ENCODE results near the gene ZNF521.

The ZNF521 gene

DNA sequence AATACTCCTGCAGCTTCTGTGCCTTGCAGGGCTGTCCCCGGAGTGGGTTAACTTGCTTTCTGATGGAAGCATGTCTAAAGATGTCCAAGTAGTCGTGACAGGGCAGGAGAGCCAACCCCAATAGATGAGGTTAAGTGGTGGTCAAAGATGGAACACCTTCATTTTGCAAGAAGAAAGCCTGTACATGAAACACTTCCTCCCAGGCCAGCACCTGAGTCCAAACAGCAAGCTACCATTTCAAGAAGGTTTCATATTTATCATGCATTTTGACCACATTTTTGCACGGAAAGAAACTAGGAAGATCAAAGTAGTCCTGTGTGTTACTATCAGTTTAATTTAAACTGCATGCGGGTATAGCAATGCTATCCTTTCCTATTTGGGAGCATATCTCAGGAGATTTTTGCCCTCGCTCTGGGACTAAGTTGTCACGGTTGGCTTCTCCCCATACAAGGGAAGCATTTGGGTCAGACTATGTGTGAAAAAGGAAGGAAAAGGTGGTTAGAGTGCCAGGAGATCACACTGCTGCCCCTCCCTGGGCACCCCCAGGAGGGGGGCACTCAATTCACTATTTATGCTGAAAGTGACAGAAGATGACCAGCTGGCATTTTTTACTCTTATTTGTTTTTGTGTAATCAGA, 187.6 kb downstream of the ZNF521 start:
- DNase-seq, result no peak

GRCh38 chr18:25153426-25153825, 198.5 kb downstream of the ZNF521 start:
- no peak for DNase-seq

DNA sequence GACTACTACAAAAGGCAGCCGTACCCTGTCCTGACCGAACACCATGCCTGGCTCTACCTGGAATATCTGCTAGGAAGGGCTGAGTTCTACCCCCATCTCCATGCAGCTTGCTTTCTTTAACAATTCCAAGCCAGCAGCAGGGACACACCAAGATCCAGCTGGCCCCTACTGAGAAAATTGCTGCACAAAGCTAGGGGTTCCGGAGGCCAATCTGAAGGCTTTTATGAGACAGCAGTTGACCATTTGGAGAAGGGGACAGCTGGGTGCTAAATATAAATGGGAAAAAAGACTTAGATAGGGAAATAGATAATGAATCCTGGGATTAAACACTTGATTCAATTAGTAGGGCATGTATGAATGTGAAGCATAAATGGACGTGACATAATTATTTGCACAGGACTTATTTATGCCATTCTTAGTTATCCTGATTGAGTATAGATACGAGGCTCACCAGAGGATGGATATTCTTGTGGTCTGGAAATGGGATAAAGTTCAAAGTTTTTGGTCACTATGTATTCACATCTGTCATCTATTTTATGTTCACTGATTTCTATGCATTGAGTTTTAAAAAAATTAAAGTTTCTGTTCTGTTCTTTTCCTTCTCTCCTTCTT, 204.0 kb downstream of the ZNF521 start:
- no peak for DNase-seq

DNA sequence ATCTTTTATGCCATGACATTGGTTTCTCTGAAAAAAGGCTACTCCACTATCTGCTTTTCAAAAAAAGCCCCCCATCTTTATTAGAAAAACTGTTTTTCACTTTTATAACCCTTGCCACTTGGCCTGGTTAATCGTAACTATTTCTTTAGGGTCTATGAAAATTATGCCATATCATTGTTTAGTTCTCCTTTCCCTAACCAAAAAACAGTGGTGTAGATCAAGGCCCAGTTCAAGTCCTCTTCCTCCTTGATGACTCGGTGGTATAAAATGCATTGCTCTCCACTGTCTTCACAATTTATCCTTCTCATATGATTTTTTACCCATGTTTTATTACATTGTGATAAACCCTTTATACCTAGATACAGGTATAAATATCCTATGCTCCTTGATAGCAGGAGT, 205.5 kb downstream of the ZNF521 start:
- DNase-seq, result no peak

DNA sequence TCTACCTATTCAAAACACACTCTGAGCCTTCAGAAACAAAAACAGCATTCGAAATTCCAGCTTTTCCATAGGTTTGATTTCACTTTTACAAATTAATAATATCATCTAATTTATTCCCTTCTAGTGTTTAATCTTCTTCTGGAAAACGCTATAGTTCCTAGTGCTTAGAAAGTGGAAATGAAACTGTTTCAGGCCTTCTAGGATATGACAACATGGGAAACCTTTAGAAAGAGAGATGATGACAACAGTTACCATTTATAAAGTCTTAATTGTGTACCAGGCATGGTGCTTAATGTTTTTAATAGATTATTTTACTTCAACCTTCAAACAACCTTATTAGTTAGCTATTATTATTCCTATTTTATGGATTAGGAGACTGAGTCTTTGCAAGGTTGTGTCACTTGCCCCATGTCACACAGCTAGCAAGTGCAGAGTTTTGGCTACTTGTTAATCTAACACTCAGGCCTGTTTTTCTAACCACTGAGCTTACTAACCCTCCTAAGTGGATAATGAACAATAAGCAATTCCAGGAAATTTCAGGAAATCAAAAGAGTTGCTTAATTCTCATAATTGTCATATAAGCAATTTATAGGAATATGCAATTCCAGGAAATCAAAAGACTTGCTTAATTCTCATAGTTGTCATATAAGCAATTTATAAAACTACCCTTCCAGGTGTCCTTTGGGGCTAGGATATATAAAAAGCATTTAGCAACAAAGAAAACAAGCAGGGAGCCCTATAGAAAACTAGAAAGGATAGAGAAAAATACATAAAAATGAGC, 206.0 kb downstream of the ZNF521 start:
- no peak for DNase-seq

DNA sequence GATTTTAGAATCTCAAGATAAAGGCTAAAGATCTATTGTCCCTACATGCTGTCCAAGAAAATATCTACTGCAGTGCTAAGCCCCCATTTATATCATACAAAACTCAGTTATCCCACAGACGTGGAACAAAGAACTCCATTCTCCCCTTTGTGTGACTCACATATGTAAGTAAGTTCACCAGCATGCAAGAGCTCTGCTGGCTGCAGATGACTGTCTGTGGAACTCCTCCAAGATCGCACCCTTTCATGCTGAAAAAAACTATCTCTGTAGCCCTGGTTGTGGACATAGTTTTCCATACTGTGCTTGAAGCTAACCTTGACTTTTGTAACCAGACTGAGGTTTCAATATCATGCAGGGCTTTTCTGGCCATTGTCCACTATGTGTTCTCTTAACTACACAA, 207.1 kb downstream of the ZNF521 start:
- no peak for DNase-seq

DNA sequence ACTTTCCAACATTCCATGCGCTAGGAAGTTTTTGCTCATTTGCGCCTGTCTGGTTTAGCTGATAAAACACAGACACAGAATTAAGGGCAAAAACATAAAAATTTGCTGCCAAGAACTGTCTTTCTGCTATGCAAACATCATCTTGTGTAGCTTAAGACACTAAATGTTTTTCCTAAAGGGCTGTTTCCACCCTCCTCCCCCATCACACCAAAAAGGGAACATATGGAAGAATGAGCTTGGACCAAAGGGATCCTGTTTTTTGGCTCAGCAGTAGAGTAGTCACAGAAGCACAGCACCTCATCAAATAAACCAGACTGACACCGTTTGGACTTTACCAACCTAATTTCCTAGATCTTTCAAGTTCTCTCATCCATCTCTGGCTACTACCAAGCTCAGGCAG, 210.1 kb downstream of the ZNF521 start:
- no peak for DNase-seq

DNA sequence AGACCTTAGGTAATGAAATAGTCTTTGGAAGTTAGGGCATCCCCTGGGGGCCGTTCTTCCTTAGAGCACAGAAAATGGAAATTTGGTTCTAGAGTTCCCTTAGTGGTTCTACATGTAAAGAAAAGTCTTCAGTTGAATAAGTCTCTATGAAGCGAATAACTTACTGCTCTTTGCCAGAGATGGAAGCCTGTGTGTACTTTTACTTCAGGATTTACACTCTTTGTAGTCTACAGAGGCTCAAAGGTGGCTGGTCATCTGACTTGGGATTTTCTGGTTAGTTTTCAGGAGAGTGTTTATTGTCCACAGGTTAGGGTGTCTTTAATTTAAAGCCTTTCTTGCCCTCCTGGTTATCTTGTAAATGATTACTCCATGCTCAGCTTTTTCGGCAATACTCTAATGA, 210.6 kb downstream of the ZNF521 start:
- no peak for DNase-seq

GRCh38 chr18:25140962-25141308, 211.0 kb downstream of the ZNF521 start:
- DNase-seq, result no peak

- no peak for DNase-seq
Observed at GRCh38 chr18:25140124-25140961, 211.6 kb downstream of the ZNF521 start.

- no peak for DNase-seq
Observed at GRCh38 chr18:25137197-25137472, 214.8 kb downstream of the ZNF521 start.

DNA sequence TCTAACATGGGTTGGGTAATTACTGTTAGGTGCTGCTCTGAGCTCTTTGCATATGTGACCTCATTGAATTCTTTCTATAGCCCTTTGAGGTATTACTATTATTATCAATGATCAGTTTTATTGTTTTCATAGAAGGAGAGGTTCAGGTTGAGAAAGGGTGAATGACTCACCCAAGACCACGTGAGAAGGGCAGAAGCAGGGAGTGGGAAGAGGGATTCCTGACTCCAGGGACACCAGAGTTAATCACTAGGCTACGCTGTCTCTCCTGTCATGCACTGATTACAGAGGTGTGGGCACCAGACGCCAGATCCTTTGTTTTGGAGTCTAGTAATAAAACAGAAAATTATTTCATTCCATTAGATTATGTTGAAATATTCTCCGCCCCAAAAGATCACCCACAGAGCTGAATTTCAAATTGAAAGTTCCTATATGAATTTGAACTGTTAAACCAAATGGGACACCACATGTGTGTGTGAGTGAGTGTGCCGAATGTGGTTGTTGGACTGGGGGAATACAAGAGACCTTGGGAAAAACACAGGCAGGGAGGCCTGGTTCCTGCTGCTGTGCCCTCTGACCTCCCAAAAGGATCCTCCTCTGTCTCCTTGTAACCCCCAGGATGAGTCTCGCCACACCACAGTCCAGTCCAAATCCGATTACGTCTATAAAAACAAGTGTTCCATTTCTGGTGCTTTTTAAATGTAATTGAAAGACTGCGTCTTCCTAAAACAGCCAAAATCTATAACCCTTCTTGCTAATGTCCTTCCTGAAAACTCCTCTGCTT, 215.4 kb downstream of the ZNF521 start:
- no peak for DNase-seq

GRCh38 chr18:25134861-25135260, 217.1 kb downstream of the ZNF521 start:
- no peak for DNase-seq

DNA sequence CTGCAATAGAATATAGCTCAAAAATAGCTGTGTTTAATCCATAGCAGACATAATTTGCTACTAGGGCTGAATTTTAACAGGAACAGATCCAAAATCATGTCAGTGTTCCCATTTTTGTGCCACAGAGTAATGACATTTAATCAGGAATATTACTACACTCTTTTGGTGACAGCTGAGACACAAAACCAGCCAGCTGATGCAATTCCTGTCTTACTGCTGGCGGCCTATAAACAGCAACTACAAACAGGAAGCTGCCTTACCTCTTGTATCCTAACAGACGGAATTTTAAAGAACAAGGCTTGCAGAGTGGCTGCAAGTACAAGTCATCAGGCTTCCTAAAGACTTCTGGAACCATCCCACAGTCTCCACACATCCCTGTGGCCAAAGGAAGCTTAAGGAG, 218.1 kb downstream of the ZNF521 start:
- no peak for DNase-seq

DNA sequence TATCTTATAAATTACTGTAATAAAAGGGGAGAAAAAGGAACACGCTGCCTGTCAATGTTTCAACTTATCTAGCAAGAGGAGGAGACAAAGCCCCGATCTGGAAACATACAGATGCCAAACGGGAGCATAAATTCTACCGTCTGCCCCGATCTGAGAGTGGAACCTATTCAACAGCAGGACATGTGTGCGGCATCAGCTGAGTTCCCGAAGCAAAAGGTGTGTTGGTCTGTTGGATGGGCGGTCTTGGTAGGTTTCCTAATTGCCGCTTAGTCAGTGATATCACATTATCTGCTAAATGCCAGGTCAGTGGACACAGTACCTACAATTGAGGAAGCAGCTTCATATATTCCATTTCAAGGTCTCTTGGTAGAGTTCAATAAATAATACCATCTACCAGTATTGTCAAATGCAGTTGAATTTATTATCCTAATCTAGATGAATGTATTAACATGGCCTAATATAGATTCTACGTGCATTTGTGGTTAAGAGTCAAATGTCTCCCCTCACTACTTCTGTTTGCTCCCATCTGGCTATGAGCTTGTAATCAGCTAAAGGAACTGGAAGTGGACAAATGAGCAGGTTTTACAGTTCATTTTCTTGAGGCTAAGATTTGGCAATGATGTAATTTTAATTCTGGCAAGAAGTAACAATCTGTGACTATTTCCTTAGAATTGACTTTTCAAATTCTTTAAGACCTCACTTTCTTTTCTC, 219.0 kb downstream of the ZNF521 start:
- DNase-seq, result no peak

DNA sequence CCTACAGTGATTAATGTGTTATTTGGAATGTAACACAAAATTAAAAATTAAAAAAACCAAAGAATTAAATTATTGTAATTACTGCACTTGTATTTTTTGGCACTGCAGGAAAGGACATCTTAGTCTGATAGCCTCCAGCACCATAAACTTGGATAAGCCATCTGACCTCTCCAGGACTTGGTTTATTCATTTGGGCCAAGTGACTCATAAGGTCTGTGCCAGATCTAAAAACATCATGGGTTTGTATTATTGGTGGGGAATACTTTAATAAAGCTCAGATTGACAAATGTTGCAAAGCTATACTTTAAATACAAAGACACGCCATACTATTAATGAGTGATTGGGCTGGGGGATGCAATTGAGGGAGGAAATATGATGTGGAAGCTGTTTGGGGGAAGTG, 225.2 kb downstream of the ZNF521 start:
- DNase-seq, result no peak

- DNase-seq, result no peak
Observed at GRCh38 chr18:25125680-25126079, 226.3 kb downstream of the ZNF521 start.

GRCh38 chr18:25123438-25124232, 228.3 kb downstream of the ZNF521 start:
- no peak for DNase-seq

GRCh38 chr18:25121442-25121841, 230.5 kb downstream of the ZNF521 start:
- DNase-seq, result no peak

DNA sequence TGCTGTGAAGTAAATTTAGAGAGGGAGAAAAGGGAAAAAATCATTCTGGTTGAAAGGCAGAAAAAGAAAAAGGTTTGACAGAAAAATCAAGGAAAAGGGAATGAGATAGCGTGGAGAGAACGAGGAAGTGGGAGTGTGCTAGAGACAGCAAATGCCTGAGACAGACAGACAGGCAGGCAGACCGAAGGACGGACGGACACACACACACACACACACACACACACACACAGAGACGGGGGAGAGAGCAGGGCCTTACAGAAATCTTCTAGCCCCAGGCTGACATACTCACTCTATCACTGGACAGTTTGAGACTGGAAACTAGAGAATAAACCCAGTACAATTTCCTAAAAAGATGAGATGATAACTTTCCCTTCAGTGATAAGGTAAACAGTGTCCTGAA, 238.4 kb downstream of the ZNF521 start:
- no peak for DNase-seq

DNA sequence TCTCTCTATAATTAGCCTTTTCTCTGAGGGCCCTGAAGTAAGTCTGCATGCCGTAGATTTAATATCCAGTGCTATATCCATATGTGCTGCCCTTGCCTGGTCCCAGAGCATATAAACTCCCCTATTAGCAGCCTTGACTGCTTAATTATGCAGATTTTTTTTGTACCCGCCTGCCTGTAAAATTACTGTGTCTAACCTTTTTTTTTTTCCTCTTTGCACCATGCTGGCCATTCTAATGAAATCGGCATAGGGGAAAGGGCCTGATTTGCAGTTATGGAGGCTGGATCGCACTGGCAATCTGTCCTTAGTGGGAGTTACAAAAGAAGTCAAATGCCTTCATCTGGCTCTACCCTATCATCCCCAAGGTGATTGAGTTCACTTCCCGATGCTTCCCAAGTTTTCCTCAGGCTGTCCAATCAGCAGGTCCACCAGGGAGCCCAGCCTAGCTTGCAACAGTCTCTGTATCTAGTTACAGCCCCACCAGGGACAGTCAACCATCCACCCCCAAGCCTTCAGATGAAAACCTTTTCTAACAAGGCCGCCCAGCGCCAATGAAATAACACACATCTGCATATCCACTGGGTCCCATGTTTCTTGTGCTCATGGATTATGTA, 239.0 kb downstream of the ZNF521 start:
- DNase-seq, result no peak

All from NCI-H345 (cell line).